Measurements from ENCODE around the gene KLHL13. TPM values are rescaled to one million over a fixed set of nuclear protein-coding genes. Genes with fewer than 3 reads are reported as not detected.

KLHL13 gene
- total and polyA plus RNA-seq, 2 donors from 2014 or later, result 13.8 to 55.4 TPM

DNA sequence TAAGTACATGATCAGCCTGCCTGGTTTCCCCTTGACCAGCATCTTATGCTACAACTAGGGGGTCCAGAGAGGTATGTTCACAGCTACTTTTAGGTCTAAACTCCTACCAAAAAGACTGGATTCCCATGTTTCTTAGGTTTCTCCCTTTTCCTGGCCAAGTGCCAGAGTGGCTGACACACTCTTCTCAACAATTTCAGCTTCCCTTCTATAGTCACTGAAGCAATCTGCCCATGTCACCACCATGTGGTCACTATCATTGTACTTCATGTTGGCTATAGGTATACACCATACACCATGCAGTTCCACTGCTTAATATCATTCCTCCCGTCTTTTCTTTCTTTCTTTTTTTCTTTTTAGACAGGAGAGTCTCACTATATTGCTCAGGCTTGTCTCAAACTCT, 66.9 kb downstream of the KLHL13 start:
- DNase-seq (peak in 1 of 5 donors; percentile 3), FAIRE-seq (no peak)
- Histone ChIP-seq H3K27ac (ENCODE audit: low read depth in 2 of 2, low read length in 2 of 2) (no peak overlapping the region), H3K36me3 (ENCODE audit: control insufficient read depth in 2 of 3, insufficient read depth in 3 of 3, low read length in 3 of 3) (no peaks in the 10 kb centered on the region), H3K27me3 (ENCODE audit: control insufficient read depth, insufficient read depth, low read length) (no peaks in the 10 kb centered on the region), H3K4me1 (ENCODE audit: control insufficient read depth in 2 of 3, insufficient read depth in 2 of 3, low read depth in 1 of 3, low read length in 3 of 3) (no peaks in the 10 kb centered on the region), H3K9ac (ENCODE audit: low read length in 3 of 3) (no peak overlapping the region), H3K4me3 (ENCODE audit: low read length in 3 of 3) (no peak overlapping the region), H3K9me3 (ENCODE audit: control insufficient read depth in 2 of 3, insufficient read depth in 1 of 3, low read length in 3 of 3) (no peaks in the 10 kb centered on the region)
- intact Hi-C loops (cut with DNase I), result no loop called here
- TF ChIP-seq, protein P1, sequence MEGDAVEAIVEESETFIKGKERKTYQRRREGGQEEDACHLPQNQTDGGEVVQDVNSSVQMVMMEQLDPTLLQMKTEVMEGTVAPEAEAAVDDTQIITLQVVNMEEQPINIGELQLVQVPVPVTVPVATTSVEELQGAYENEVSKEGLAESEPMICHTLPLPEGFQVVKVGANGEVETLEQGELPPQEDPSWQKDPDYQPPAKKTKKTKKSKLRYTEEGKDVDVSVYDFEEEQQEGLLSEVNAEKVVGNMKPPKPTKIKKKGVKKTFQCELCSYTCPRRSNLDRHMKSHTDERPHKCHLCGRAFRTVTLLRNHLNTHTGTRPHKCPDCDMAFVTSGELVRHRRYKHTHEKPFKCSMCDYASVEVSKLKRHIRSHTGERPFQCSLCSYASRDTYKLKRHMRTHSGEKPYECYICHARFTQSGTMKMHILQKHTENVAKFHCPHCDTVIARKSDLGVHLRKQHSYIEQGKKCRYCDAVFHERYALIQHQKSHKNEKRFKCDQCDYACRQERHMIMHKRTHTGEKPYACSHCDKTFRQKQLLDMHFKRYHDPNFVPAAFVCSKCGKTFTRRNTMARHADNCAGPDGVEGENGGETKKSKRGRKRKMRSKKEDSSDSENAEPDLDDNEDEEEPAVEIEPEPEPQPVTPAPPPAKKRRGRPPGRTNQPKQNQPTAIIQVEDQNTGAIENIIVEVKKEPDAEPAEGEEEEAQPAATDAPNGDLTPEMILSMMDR (IDR thresholded peaks at IDR 0.05; ENCODE audit: borderline replicate concordance, extremely low read depth, insufficient read depth), result no peak

GRCh38 chrX:118047446-118048186, 69.0 kb downstream of the KLHL13 start:
- H3K4me3 ChIP-seq (ENCODE audit: low read length in 3 of 3), result no peak overlapping the region
- no peaks in the 10 kb centered on the region for H3K4me1 ChIP-seq (ENCODE audit: control insufficient read depth in 2 of 3, insufficient read depth in 2 of 3, low read depth in 1 of 3, low read length in 3 of 3)
- no peak for FAIRE-seq
- H3K27me3 ChIP-seq (ENCODE audit: control insufficient read depth, insufficient read depth, low read length), result no peaks in the 10 kb centered on the region
- H3K9ac ChIP-seq (ENCODE audit: low read length in 3 of 3), result no peak overlapping the region
- TF ChIP-seq, protein P1 (IDR thresholded peaks at IDR 0.05; ENCODE audit: borderline replicate concordance, extremely low read depth, insufficient read depth), result no peak
- no peak overlapping the region for H3K27ac ChIP-seq (ENCODE audit: low read depth in 2 of 2, low read length in 2 of 2)
- peaks cover 0 to 6% (median 0%) of the 10 kb centered on the region in 3 donors for H3K9me3 ChIP-seq (ENCODE audit: control insufficient read depth in 2 of 3, insufficient read depth in 1 of 3, low read length in 3 of 3)
- DNase-seq, result no peak
- intact Hi-C loops (cut with DNase I), result no loop called here
- no peaks in the 10 kb centered on the region for H3K36me3 ChIP-seq (ENCODE audit: control insufficient read depth in 2 of 3, insufficient read depth in 3 of 3, low read length in 3 of 3)

- DNase-seq, result no peak
- H3K27me3 ChIP-seq (ENCODE audit: control insufficient read depth, insufficient read depth, low read length), result no peaks in the 10 kb centered on the region
- peaks cover 0 to 6% (median 0%) of the 10 kb centered on the region in 3 donors for H3K9me3 ChIP-seq (ENCODE audit: control insufficient read depth in 2 of 3, insufficient read depth in 1 of 3, low read length in 3 of 3)
- no peaks in the 10 kb centered on the region for H3K36me3 ChIP-seq (ENCODE audit: control insufficient read depth in 2 of 3, insufficient read depth in 3 of 3, low read length in 3 of 3)
- no peak for FAIRE-seq
- intact Hi-C loops (cut with DNase I), result no loop called here
- no peak overlapping the region for H3K9ac ChIP-seq (ENCODE audit: low read length in 3 of 3)
- TF ChIP-seq, protein P1 (IDR thresholded peaks at IDR 0.05; ENCODE audit: borderline replicate concordance, extremely low read depth, insufficient read depth), result no peak
- H3K4me3 ChIP-seq (ENCODE audit: low read length in 3 of 3), result no peak overlapping the region
- no peak overlapping the region for H3K27ac ChIP-seq (ENCODE audit: low read depth in 2 of 2, low read length in 2 of 2)
- peaks cover 0 to 2% (median 0%) of the 10 kb centered on the region in 3 donors for H3K4me1 ChIP-seq (ENCODE audit: control insufficient read depth in 2 of 3, insufficient read depth in 2 of 3, low read depth in 1 of 3, low read length in 3 of 3)
Observed at GRCh38 chrX:118039591-118039990, 77.0 kb downstream of the KLHL13 start.
